GM12875 (cell line): ENCODE measurements around the gene SLC25A4.

Experiments used
- H3K4me3 ChIP-seq: one replicate; pipeline ENCODE4 v1.5.1; 2011; ENCODE audit warnings: low read depth, low read length, control low read depth
- TF ChIP-seq, protein P1 (sequence below): IDR thresholded peaks from 2 replicates; pipeline ENCODE4 v1.5.1; 2011; ENCODE audit warnings: low read depth, mild to moderate bottlenecking, control low read depth, inconsistent platforms, low read length, moderate library complexity, borderline replicate concordance; ENCODE audit not compliant: insufficient read depth

Gene SLC25A4

GRCh38 chr4:185142912-185143600 is at the start of gene SLC25A4:
SLC25A4 (plus strand) TSS chr4:185143266; CDS start chr4:185143373, 107 bp downstream.
- peak within 1 kb of the TSS; percentile 89 for H3K4me3 ChIP-seq
- TF ChIP-seq, protein P1, sequence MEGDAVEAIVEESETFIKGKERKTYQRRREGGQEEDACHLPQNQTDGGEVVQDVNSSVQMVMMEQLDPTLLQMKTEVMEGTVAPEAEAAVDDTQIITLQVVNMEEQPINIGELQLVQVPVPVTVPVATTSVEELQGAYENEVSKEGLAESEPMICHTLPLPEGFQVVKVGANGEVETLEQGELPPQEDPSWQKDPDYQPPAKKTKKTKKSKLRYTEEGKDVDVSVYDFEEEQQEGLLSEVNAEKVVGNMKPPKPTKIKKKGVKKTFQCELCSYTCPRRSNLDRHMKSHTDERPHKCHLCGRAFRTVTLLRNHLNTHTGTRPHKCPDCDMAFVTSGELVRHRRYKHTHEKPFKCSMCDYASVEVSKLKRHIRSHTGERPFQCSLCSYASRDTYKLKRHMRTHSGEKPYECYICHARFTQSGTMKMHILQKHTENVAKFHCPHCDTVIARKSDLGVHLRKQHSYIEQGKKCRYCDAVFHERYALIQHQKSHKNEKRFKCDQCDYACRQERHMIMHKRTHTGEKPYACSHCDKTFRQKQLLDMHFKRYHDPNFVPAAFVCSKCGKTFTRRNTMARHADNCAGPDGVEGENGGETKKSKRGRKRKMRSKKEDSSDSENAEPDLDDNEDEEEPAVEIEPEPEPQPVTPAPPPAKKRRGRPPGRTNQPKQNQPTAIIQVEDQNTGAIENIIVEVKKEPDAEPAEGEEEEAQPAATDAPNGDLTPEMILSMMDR = peak; percentile 71

- H3K4me3 ChIP-seq = no peak overlapping the region
- TF ChIP-seq, protein P1 = no peak
Observed at GRCh38 chr4:185093603-185094002, 49.5 kb upstream of the SLC25A4 start.

DNA sequence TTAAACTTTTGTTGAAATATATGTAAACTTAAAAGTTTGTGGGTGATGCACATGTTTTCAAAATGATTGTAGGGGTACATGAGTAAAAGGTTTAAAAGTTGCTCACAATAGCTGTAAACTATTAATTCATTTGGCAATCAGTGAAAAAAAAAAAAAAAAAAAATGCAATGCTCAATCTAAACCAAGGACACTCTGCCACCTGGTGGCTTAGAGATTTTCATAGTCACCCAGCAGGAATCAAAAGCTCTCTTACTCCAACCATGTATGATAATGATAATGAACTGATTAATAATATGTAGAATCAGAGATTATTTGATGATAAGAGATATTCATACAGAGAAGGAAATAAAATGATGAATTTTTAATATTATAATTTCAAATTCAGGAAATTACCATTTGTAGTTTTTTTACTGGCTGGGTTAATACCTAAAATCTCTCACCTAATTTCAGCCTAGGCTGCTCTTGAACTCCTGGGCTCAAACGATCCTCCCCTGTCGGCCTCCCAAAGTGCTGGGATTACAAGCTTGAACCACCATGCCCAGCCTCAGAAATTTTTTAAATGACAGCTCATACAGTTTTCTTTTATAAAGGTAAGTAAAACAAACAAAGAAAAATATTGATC is 46.9 kb upstream of the SLC25A4 start:
- no peak overlapping the region for H3K4me3 ChIP-seq
- TF ChIP-seq, protein P1 = peak; percentile 27; the same call in 1 of the 2 replicates

GRCh38 chr4:185098474-185098873 is 44.6 kb upstream of the SLC25A4 start:
- no peak overlapping the region for H3K4me3 ChIP-seq
- TF ChIP-seq, protein P1 = no peak

DNA sequence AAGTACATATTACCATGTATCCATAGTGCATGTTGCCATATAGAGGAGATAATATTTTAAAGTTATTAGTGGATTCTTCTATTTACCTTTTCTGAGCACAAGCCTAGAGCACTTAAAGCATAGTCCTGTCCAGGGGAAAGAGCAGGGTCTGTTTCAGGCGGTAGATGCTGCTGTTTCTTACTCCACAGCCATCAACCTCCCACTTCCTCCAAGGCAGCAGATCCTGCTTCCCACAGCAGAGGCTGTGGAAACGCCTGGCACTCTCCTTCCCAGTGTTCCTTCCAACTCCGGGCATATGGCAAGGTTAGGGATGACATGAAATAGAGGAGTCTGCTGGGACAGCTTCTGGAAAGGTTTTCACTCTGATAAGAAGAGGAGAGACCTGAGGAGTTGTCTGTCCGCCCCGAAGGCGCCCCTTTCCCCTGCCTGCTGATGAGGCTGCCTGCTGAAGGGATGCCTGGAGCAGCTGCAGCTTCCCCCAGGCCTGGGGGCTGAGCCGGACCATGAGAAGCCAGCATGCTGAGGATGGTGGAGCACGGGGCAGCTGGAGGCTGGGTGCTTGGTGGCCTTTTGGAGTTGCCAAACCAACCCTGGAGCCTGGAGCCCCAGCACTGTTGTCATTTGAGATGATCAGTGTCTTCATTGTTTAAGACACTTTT is 43.9 kb upstream of the SLC25A4 start:
- no peak overlapping the region for H3K4me3 ChIP-seq
- TF ChIP-seq, protein P1 = no peak

GRCh38 chr4:185099940-185100339 is 43.1 kb upstream of the SLC25A4 start:
- TF ChIP-seq, protein P1 = no peak
- H3K4me3 ChIP-seq = no peak overlapping the region
